Measurements from ENCODE around the gene GANAB. TPM values are rescaled to one million over a fixed set of nuclear protein-coding genes. Genes with fewer than 3 reads are reported as not detected.

The GANAB gene
- total and polyA plus RNA-seq, 2 of the 4 experiments (the other 2 are of a cell fraction) = 209 to 344 TPM

- H3K18ac ChIP-seq (ENCODE audit: low read depth, low read length) = peak overlapping the region; percentile 66
- no peaks in the 10 kb centered on the region for H3K27me3 ChIP-seq (ENCODE audit: control insufficient read depth, insufficient read depth, low read length)
- H4K91ac ChIP-seq (ENCODE audit: insufficient read depth, low read depth, low read length) = peak overlapping the region; percentile 89
- ChIA-PET POLR2A (ENCODE audit: unreplicated experiment) (interaction anchor here (0.5 to 1.4 kb wide), 2 partner anchors 18 to 30 kb away, joined by 5 to 17 read pairs; partner anchors contain the start of gene INTS5), CTCF (no interaction called here)
- H3K4me3 ChIP-seq (ENCODE audit: insufficient read depth, low read depth, low read length) = peak overlapping the region; percentile 74
- peaks cover 9% of the 10 kb centered on the region for H3K9me1 ChIP-seq (ENCODE audit: insufficient read depth, low read length)
- H3K9ac ChIP-seq (ENCODE audit: low read depth, low read length) = peak overlapping the region; percentile 95
- H3K56ac ChIP-seq (ENCODE audit: extremely low read depth, insufficient read depth, low read length) = peak overlapping the region; percentile 92
- peak overlapping the region; percentile 98 for H3K23ac ChIP-seq (ENCODE audit: low read depth, low read length)
- peak overlapping the region; percentile 93 for H3K4ac ChIP-seq (ENCODE audit: low read depth, low read length)
- H3K27ac ChIP-seq (ENCODE audit: insufficient read depth, low read length) = peak overlapping the region; percentile 96
- H2BK20ac ChIP-seq (ENCODE audit: low read depth, low read length) = no peak overlapping the region
- peak overlapping the region; percentile 68 for H2BK5ac ChIP-seq (ENCODE audit: low read depth, low read length, poor library complexity, severe bottlenecking)
- peak overlapping the region; percentile 97 for H4K5ac ChIP-seq (ENCODE audit: low read depth, low read length)
- TF ChIP-seq CEBPB (IDR thresholded peaks at IDR 0.05; ENCODE audit: low read depth, low read length) = no peak
- TF ChIP-seq RCOR1 (IDR thresholded peaks at IDR 0.05; ENCODE audit: insufficient replicate concordance, low read length) = peak; percentile 13
- DNase-seq (no peak), ATAC-seq (ENCODE audit: low read depth) (peak; percentile 31)
- H2AFZ ChIP-seq (replicated peaks; ENCODE audit: low read length, poor library complexity) = peak overlapping the region; percentile 98
- H2AK5ac ChIP-seq (ENCODE audit: low read depth, low read length) = peak overlapping the region; percentile 74
- peak overlapping the region; percentile 96 for H3K4me2 ChIP-seq (ENCODE audit: low read depth, low read length)
- peak overlapping the region; percentile 97 for H3K14ac ChIP-seq (replicated peaks; ENCODE audit: low read depth, low read length)
- H3K9me3 ChIP-seq (ENCODE audit: control insufficient read depth, insufficient read depth, low read length) = no peaks in the 10 kb centered on the region
- intact Hi-C loops (cut with micrococcal nuclease) (loop anchor here (1.0 kb wide), 1 partner anchor 8 kb away; the partner anchor contains the start of gene UBXN1), dilution Hi-C loops (cut with HindIII; ENCODE audit: low sequenced_read_pairs, unreplicated experiment) (no loop called here), in situ Hi-C loops (cut with MboI; ENCODE audit: low sequenced_read_pairs) (no loop called here)
- WGBS, 2 experiments (ENCODE audit: extremely low coverage in 2 of 2, insufficient read length in 1 of 2) = 2% methylated on average over 8 of the region's 17 CpGs; no CpG with 5 or more reads in 1 of the 2 experiments
- peaks cover 10% of the 10 kb centered on the region for H3K4me1 ChIP-seq (ENCODE audit: control insufficient read depth, insufficient read depth, low read length)
- BruUV-seq (replicated peaks) = no TSS peak
- peak overlapping the region; percentile 93 for H2AK9ac ChIP-seq (replicated peaks; ENCODE audit: low read depth, low read length, poor library complexity)
- H4K20me1 ChIP-seq (ENCODE audit: insufficient read depth, low read length) = peaks cover 8% of the 10 kb centered on the region
- peak overlapping the region; percentile 37; the same call in 1 of the 3 replicates for H2BK15ac ChIP-seq (ENCODE audit: low read depth, low read length)
- H3K36me3 ChIP-seq (ENCODE audit: control insufficient read depth, insufficient read depth, low read length) = peaks cover 16% of the 10 kb centered on the region
- peak overlapping the region; percentile 59; the same call in 1 of the 2 replicates for H2BK120ac ChIP-seq (ENCODE audit: low read depth, low read length)
- peak overlapping the region; percentile 91 to 98 for H4K8ac ChIP-seq (ENCODE audit: low read depth in 2 of 2, low read length in 2 of 2)
- H3K79me1 ChIP-seq (ENCODE audit: low read depth in 1 of 2, low read length in 2 of 2) = peaks cover 29 to 59% of the 10 kb centered on the region in 2 experiments
Measured at GRCh38 chr11:62671236-62671607, 24.8 kb upstream of the GANAB start.
